RWPE1 (cell line): ENCODE results near the gene DDX51.

Source experiments
- CTCF ChIA-PET: fragments of 350-600 bp; sonication (Branson Sonifier 250); formaldehyde crosslinking; extraction: SDS; loops from one replicate; lab custom pipeline; 2021; lab: Yijun Ruan, JAX
- POLR2A ChIA-PET: fragments of 400-600 bp; formaldehyde crosslinking; extraction: SDS; loops from one replicate; lab custom pipeline; 2020; ENCODE audit warnings: antibody characterized with exemption; ENCODE audit not compliant: low non-redundant PET; lab: Yijun Ruan, JAX
- DNase-seq: peaks from one replicate; pipeline ENCODE4 v3.0.0; 2012; ENCODE audit warnings: low spot score
- H3K27ac ChIP-seq: fragments of 450-650 bp; 2 replicates; pipeline ENCODE4 v1.5.1; 2017
- TF ChIP-seq, protein P1 (sequence below): fragments of 450-650 bp; conservative IDR thresholded peaks from 2 replicates; pipeline ENCODE4 v1.5.1; 2017; ENCODE audit warnings: low read depth, mild to moderate bottlenecking

Gene DDX51, protein sequence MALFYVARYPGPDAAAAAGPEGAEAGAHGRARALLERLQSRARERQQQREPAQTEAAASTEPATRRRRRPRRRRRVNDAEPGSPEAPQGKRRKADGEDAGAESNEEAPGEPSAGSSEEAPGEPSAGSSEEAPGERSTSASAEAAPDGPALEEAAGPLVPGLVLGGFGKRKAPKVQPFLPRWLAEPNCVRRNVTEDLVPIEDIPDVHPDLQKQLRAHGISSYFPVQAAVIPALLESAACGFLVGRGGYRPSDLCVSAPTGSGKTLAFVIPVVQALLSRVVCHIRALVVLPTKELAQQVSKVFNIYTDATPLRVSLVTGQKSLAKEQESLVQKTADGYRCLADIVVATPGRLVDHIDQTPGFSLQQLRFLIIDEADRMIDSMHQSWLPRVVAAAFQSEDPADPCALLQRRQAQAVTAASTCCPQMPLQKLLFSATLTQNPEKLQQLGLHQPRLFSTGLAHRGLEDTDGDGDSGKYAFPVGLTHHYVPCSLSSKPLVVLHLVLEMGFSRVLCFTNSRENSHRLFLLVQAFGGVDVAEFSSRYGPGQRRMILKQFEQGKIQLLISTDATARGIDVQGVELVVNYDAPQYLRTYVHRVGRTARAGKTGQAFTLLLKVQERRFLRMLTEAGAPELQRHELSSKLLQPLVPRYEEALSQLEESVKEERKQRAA

DNA sequence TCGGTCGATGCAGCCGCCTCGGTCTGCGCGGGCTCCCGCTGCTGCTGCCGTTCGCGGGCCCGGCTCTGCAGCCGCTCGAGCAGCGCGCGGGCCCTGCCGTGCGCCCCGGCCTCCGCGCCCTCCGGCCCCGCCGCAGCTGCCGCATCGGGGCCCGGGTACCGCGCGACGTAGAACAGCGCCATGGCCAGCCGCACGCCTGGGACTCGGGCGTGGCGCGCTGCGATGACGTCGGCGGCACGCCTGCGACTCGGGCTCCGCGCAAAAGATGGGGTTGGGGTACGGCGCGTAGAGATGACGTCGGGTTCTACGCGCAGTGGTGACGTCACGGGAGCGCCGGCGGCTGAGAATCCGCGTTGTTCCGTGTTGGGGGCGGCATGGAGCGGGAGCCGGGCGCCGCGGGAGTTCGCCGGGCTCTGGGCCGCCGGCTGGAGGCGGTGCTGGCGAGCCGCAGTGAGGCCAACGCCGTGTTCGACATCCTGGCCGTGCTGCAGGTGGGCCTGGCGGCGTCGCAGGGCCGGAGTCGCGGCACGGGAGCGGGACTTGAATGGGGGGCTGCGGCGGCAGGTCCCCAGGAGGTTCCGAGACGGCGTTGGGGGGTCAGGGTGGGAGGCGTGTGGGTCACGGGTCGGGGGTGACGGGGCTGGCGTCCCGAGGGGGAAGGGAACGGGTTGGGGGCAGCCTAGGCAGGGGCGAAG, at the start of gene DDX51, which contains the start of gene NOC4L:
Gene DDX51 (minus strand): TSS at position 205 of the 695 bp plus-strand sequence. CDS start 23 bp downstream, at position 182.
Gene NOC4L (plus strand): TSS at position 343 of the 695 bp plus-strand sequence. CDS start 32 bp downstream, at position 375.
- peak; percentile 96 for DNase-seq
- POLR2A ChIA-PET = no interaction called here
- TF ChIP-seq, protein P1, sequence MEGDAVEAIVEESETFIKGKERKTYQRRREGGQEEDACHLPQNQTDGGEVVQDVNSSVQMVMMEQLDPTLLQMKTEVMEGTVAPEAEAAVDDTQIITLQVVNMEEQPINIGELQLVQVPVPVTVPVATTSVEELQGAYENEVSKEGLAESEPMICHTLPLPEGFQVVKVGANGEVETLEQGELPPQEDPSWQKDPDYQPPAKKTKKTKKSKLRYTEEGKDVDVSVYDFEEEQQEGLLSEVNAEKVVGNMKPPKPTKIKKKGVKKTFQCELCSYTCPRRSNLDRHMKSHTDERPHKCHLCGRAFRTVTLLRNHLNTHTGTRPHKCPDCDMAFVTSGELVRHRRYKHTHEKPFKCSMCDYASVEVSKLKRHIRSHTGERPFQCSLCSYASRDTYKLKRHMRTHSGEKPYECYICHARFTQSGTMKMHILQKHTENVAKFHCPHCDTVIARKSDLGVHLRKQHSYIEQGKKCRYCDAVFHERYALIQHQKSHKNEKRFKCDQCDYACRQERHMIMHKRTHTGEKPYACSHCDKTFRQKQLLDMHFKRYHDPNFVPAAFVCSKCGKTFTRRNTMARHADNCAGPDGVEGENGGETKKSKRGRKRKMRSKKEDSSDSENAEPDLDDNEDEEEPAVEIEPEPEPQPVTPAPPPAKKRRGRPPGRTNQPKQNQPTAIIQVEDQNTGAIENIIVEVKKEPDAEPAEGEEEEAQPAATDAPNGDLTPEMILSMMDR = no peak
- H3K27ac ChIP-seq = peak within 1 kb of the TSS; percentile 60
- CTCF ChIA-PET = no interaction called here

DNA sequence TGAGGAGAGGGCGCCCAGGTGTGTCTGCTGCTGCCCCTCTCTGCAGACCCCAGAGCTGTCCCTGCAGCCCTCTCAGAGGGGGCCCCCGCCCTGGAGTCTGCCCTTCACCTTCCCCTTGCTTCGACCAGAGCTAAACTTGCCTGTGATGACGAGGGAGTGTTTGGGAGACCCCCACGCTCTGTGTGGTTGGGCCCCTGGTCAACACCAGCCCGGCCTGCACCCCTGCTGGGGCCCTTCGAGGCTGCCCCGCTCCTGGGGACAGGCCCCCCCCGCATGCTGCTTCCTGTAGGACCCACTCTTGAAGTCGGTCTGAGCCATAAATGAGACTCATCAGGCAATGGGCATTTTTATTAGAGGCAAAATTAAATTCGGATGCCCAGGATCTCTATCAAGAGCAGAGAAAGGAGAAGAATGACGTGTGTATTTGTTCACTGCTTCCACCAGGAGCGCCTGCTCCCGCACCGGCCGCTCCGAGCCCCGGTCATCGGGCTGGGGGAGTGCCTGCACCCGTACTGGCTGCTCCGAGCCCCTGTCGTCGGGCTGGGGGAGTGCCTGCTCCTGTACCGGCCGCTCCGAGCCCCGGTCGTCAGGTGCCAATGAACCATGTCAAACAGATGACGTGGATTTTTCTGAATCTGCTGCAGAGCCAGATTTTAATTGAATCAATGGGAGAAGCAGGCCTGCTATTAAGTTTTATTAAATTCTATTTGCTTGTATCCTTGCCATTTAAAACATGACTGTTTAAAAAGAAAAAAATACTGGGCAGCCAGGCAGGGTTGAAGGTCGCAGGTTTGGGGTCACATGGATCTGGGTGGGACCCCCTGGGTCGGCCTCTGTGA, 47.8 kb upstream of the DDX51 start:
- no peak for DNase-seq
- no peak overlapping the region for H3K27ac ChIP-seq
- TF ChIP-seq, protein P1 = no peak
- POLR2A ChIA-PET = no interaction called here
- CTCF ChIA-PET = no interaction called here

DNA sequence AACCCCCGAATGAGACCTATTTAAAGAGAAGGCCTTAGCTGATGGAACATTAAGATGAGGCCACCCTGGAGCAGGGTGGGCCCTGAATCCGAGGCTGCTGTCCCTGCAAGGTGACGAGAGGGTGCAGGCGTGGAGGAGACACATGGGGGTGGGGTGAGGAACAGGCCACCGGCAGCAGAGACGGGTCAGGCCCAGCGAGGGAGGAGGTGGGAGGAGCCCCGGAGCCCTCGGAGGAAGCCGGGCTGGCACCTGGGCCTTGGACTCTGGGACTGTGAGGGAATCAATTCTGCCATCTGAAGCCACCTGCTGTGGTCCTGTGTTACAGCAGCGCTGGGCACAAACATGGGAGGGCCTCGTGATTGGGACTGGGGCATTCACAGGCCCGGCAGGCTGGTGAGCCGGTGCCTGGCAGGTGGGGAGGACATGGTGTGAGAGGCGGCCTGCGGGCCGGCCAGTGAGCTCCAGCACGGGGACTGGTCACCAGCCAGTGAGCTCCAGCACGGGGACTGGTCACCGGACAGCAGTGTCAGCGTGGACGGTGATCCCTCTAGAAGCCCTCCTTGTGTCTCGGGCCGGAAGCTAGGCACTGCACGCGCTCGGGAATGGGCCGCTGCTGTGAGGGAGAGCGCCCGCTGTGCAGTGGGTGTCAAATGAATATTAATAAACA, 46.8 kb upstream of the DDX51 start:
- TF ChIP-seq, protein P1 = no peak
- POLR2A ChIA-PET = no interaction called here
- CTCF ChIA-PET = no interaction called here
- no peak for DNase-seq
- no peak overlapping the region for H3K27ac ChIP-seq

DNA sequence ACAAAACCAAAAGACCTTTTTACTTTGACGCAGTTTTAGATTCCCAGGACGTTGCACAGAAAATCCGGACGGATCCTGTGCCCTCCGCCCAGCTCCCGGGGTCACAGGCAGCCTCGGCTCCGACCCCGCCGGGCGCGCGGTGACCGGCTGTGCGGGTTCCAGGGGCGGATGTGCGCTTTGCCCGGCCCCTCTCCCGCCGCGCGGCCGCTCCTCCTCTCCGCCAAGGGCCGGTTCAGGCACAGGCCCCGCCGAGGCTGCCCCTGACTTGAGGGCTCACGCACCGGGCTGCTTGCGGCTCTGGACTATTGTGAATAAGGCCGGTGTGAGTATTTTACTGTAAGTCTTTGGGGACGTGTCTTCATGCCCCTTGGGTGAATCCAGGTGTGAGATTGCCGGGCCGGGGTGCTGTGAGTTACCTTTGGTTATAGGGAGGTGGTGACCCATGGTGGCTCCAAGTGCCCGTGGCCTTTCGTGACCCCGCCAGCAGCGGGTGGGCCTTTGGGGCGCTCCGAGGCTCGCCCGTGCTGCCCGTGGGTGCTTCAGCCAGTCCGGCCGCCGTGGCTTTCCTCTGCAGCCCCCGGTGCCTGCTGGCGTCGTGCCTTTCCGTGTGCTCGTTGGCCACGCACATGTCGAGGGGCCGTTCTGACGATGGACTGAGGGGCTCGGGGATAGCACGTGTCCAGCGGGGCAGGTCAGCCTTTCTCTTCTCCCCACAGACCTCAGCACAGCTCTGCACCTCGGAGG, 46.1 kb upstream of the DDX51 start:
- CTCF ChIA-PET = no interaction called here
- DNase-seq = no peak
- POLR2A ChIA-PET = no interaction called here
- H3K27ac ChIP-seq = peak overlapping the region; percentile 70
- TF ChIP-seq, protein P1 = no peak

DNA sequence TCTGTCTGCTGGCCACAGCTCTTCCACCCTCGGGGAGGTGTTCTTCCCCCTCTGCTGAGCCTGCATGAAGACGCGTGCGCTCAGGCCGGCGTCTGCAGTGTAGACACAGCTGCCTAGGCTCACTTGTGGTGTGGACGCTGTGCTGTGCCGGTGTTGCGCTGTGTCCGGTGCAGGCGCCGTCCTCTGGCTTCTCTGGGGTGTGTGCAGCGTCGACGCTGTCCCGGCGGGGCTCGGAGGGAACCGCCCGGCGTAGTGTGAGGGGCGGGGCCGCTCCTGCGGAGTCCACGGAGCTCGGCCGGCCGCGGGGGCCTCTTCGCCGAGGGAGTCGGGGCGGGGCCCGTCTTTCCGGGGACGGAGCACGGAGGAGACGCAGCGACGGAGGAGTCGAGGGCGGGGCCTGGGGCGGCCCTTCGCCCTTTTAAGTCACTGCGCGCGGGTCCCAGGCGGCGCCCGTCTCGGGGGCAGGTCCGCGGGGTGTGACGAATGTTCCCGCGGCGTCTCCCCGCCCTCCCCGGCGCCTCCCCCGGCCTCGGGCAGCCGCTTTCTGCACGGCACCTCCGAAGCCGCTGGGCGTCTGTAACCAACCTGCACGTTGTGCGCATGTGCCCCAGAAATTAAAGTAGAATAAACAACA, 45.4 kb upstream of the DDX51 start:
- DNase-seq = peak; percentile 90
- peak overlapping the region; percentile 70 for H3K27ac ChIP-seq
- TF ChIP-seq, protein P1 = no peak
- POLR2A ChIA-PET = no interaction called here
- CTCF ChIA-PET = interaction anchor here (0.8 to 1.0 kb wide), 2 partner anchors 21 to 224 kb away, joined by 4 to 8 read pairs; no protein-coding TSS in a partner anchor
